ENCODE results near the gene NAALADL2. TPM values are rescaled to one million over a fixed set of nuclear protein-coding genes. Genes with fewer than 3 reads are reported as not detected.

Gene NAALADL2
- total RNA-seq, 2 donors from 2014 or later = 0.35 TPM; not detected in 1

GRCh38 chr3:175233957-175234940 lies 375.1 kb downstream of the NAALADL2 start:
- no peak for ATAC-seq
- Mint-ChIP-seq H3K27ac (no peak overlapping the region), H3K9me3 (no peaks in the 10 kb centered on the region), H3K36me3 (no peaks in the 10 kb centered on the region)
- DNase-seq (ENCODE audit: low spot score in 2 of 2) = no peak

GRCh38 chr3:175238801-175239200 lies 379.7 kb downstream of the NAALADL2 start:
- ATAC-seq (no peak), DNase-seq (ENCODE audit: low spot score in 2 of 2) (no peak)
- Mint-ChIP-seq H3K27ac (no peak overlapping the region), H3K36me3 (no peaks in the 10 kb centered on the region), H3K9me3 (no peaks in the 10 kb centered on the region)

GRCh38 chr3:175240921-175241320 lies 381.8 kb downstream of the NAALADL2 start:
- no peaks in the 10 kb centered on the region for H3K36me3 Mint-ChIP-seq
- H3K27ac Mint-ChIP-seq = no peak overlapping the region
- ATAC-seq = no peak
- no peak for DNase-seq (ENCODE audit: low spot score in 2 of 2)
- peaks cover 0 to 4% of the 10 kb centered on the region in 2 donors for H3K9me3 Mint-ChIP-seq

- Mint-ChIP-seq H3K9me3 (peaks cover 2 to 4% of the 10 kb centered on the region in 2 donors), H3K36me3 (no peaks in the 10 kb centered on the region), H3K27ac (no peak overlapping the region)
- ATAC-seq = no peak
- no peak for DNase-seq (ENCODE audit: low spot score in 2 of 2)
Observed at GRCh38 chr3:175242243-175242642, 383.1 kb downstream of the NAALADL2 start.

- Mint-ChIP-seq H3K9me3 (peaks cover 4 to 5% of the 10 kb centered on the region in 2 donors), H3K27ac (no peak overlapping the region), H3K36me3 (no peaks in the 10 kb centered on the region)
- DNase-seq (ENCODE audit: low spot score in 2 of 2) (no peak), ATAC-seq (no peak)
Observed at GRCh38 chr3:175246234-175246633, 387.1 kb downstream of the NAALADL2 start.

- H3K36me3 Mint-ChIP-seq = no peaks in the 10 kb centered on the region
- no peak for ATAC-seq
Observed at GRCh38 chr3:175246766-175247165, 387.6 kb downstream of the NAALADL2 start.

GRCh38 chr3:175247629-175248028 lies 388.5 kb downstream of the NAALADL2 start:
- H3K9me3 Mint-ChIP-seq = peaks cover 4 to 11% of the 10 kb centered on the region in 2 donors
- ATAC-seq (no peak), DNase-seq (ENCODE audit: low spot score in 2 of 2) (no peak)
- no peaks in the 10 kb centered on the region for H3K36me3 Mint-ChIP-seq
- H3K27ac Mint-ChIP-seq = no peak overlapping the region

More at GRCh38 chr3:175246766-175247165, 387.6 kb downstream of the NAALADL2 start:
- peaks cover 4 to 11% of the 10 kb centered on the region in 2 donors for H3K9me3 Mint-ChIP-seq
- no peak overlapping the region for H3K27ac Mint-ChIP-seq
- no peak for DNase-seq (ENCODE audit: low spot score in 2 of 2)

GRCh38 chr3:175248832-175249231 lies 389.7 kb downstream of the NAALADL2 start:
- Mint-ChIP-seq H3K36me3 (no peaks in the 10 kb centered on the region), H3K9me3 (peaks cover 4 to 11% of the 10 kb centered on the region in 2 donors), H3K27ac (no peak overlapping the region)
- ATAC-seq (no peak), DNase-seq (ENCODE audit: low spot score in 2 of 2) (no peak)

- Mint-ChIP-seq H3K36me3 (no peaks in the 10 kb centered on the region), H3K27ac (no peak overlapping the region), H3K9me3 (peaks cover 4 to 6% of the 10 kb centered on the region in 2 donors)
- DNase-seq (ENCODE audit: low spot score in 2 of 2) (no peak), ATAC-seq (no peak)
Observed at GRCh38 chr3:175255698-175256097, 396.6 kb downstream of the NAALADL2 start.

GRCh38 chr3:175257123-175257522 lies 398.0 kb downstream of the NAALADL2 start:
- Mint-ChIP-seq H3K27ac (no peak overlapping the region), H3K9me3 (peaks cover 0 to 4% of the 10 kb centered on the region in 2 donors), H3K36me3 (no peaks in the 10 kb centered on the region)
- ATAC-seq = no peak
- no peak for DNase-seq (ENCODE audit: low spot score in 2 of 2)

GRCh38 chr3:175258763-175259162 lies 399.6 kb downstream of the NAALADL2 start:
- H3K9me3 Mint-ChIP-seq = peaks cover 0 to 4% of the 10 kb centered on the region in 2 donors

GRCh38 chr3:175260145-175260794 lies 401.1 kb downstream of the NAALADL2 start:
- DNase-seq (ENCODE audit: low spot score in 2 of 2) = no peak
- H3K9me3 Mint-ChIP-seq = peaks cover 0 to 4% of the 10 kb centered on the region in 2 donors
- no peaks in the 10 kb centered on the region for H3K36me3 Mint-ChIP-seq
- H3K27ac Mint-ChIP-seq = no peak overlapping the region
- no peak for ATAC-seq

More at GRCh38 chr3:175258763-175259162, 399.6 kb downstream of the NAALADL2 start:
- no peaks in the 10 kb centered on the region for H3K36me3 Mint-ChIP-seq
- no peak overlapping the region for H3K27ac Mint-ChIP-seq
- no peak for DNase-seq (ENCODE audit: low spot score in 2 of 2)
- ATAC-seq = no peak

GRCh38 chr3:175266478-175266877 lies 407.3 kb downstream of the NAALADL2 start:
- ATAC-seq = no peak
- DNase-seq (ENCODE audit: low spot score in 2 of 2) = no peak
- no peaks in the 10 kb centered on the region for H3K9me3 Mint-ChIP-seq
- no peak overlapping the region for H3K27ac Mint-ChIP-seq
- no peaks in the 10 kb centered on the region for H3K36me3 Mint-ChIP-seq

GRCh38 chr3:175267121-175267531 lies 408.0 kb downstream of the NAALADL2 start:
- Mint-ChIP-seq H3K36me3 (no peaks in the 10 kb centered on the region), H3K27ac (no peak overlapping the region), H3K9me3 (no peaks in the 10 kb centered on the region)
- DNase-seq (ENCODE audit: low spot score in 2 of 2) (no peak), ATAC-seq (peak in 1 of 2 donors; percentile 48)

GRCh38 chr3:175267561-175267960 lies 408.4 kb downstream of the NAALADL2 start:
- ATAC-seq = no peak
- no peak for DNase-seq (ENCODE audit: low spot score in 2 of 2)
- Mint-ChIP-seq H3K36me3 (no peaks in the 10 kb centered on the region), H3K27ac (no peak overlapping the region), H3K9me3 (no peaks in the 10 kb centered on the region)

- no peak overlapping the region for H3K27ac Mint-ChIP-seq
- no peaks in the 10 kb centered on the region for H3K36me3 Mint-ChIP-seq
- ATAC-seq (no peak), DNase-seq (ENCODE audit: low spot score in 2 of 2) (no peak)
- H3K9me3 Mint-ChIP-seq = no peaks in the 10 kb centered on the region
Observed at GRCh38 chr3:175269394-175269793, 410.3 kb downstream of the NAALADL2 start.

GRCh38 chr3:175270198-175270837 lies 411.2 kb downstream of the NAALADL2 start:
- Mint-ChIP-seq H3K27ac (no peak overlapping the region), H3K36me3 (no peaks in the 10 kb centered on the region), H3K9me3 (no peaks in the 10 kb centered on the region)
- ATAC-seq (no peak), DNase-seq (ENCODE audit: low spot score in 2 of 2) (no peak)
